Cerebellar cortex (tissue), 1 donor: ENCODE data around the gene CDON.

Experiments used
- DNase-seq: peaks from one replicate; pipeline ENCODE4 v3.0.0-alpha.2; 2015; ENCODE audit warnings: low spot score

Gene CDON

DNA sequence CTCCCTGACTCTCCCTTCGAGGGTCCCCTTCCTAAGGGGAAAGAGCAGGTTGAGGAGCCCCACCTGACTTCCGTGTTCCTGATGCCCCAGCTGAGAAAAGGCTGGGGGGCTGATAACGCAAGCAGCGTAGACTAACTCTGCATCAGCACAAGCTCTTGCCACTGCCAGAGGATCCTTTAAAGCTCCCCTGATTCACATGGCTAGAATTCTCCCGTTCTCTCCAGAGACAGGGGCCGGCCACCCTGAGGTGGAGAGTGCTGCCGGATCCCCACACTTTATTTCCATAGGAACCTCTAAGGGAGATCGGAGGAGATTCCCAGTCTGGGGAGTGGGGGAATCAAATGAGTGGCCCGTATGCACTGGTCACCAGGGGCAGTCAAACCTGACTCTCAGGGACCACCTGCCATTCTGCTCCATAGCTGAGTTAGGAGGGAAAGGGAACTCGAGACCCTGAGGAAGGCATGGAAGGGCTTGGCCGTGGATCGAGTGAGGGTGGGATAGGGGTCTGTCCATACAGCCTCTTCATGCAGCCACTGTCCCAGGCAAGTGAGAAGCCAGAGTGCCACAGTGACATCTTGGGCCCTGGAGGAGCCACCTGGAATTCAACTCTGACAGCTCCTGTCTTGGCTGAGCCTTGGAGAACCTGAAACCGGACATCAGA lies 118.2 kb downstream of the CDON start:
- no peak for DNase-seq

DNA sequence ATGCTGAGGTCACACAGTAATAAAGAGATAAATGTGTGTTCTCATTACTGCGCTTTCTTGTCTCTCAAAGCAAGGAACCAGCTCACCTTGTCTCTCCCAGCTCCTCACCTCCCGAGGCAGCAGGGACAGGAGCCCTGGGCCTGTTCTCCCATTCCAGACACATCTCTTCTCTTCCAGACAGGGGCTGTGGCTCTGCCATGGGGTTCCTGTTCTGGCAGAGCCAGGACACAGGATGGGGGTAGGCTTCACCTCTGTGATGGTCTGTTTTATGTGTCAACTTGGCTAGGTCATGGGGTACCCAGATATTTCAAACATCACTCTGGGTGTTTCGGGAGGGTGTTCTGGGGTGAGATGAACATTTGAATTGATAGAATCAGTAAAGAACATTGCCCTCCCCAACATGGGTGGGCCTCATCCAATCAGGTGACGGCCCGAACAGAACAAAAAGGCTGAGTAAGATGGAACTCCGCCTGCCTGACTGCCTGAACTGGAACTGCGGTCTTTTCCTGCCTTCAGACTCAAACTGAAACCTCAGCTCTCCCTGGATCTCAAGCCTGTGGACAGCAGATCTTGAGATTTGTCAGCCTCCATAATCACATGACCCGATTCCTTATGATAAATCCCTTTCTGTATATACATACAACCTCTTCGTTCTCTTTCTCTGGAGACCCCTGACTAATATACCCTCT lies 118.9 kb downstream of the CDON start:
- no peak for DNase-seq

DNA sequence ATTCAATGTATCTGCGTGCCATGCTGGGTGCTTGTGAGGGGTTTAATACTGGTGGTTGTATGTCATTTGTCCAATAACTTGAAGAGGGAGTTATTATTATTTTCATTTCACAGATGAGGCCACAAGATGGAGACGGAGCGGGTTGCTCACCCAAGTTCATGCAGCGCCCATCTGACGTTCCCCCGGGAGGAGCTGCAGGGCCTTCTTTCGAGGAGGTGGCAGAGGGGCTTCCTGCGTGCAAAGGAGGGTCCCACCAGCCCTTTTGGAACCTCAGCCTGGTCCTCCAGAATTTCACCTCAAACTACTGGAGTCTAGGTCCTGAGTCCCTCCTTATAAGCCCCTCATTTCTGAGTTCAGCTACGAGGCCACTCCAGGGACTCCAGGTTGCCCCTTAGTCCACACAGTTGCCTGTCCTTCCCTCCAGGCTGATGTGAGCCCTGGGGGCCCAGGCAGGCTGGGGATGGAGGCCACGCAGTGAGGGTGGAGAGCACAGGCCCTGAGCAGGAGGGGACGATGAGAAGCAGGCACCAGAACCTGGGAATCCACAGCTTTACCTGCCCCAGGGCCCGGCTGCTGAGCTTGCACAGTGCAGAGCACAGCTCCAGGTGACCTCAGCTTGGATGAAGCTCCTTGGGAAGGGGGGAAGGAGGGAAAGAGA lies 119.8 kb downstream of the CDON start:
- no peak for DNase-seq

DNA sequence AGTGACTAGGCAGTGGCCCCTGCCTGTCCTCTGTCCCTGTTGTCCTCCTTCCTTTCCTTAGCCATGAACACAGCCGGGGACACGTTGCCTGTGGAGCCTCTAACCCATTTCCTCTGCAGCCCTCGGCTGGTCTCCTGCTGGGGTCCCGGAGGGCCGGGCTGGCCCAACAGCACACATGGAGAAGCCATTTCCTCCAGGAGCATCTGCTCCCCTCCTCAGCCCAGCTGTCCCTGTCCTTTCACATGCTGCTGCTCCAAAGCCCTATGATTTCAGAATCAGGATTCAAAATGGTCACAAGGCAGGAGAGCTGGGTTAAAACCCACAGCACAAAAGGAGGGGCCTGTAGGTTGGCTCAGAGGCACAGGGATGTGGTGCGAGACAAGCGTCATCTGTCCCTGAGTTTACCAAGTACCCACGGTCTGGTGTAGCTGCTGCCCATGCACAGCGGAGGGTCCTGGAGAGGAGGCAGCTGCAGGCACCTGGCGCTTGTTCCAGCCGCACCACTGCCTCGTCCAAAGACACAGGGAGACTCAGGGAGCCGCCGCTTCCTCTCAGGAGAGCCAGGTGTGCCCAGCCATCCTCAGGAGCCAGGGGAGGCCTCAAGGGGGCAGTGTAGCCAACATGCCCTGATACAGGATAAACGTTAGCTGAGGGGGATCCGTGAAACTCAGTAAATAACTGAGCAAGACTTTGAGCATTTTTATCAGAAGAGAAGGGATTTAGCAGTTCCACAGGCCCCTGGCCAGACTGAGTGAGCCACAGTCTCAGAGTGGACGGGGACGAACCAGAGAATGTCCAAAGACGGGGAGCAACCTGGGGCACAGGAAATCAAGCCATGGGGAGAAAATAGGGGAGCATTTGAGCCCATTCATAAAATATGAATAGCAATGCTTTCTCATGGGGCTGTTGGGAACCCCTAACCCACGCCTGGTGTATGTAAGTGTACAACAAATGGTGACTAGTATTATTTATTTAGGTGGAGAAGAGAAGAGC lies 120.8 kb downstream of the CDON start:
- peak; percentile 80 for DNase-seq

DNA sequence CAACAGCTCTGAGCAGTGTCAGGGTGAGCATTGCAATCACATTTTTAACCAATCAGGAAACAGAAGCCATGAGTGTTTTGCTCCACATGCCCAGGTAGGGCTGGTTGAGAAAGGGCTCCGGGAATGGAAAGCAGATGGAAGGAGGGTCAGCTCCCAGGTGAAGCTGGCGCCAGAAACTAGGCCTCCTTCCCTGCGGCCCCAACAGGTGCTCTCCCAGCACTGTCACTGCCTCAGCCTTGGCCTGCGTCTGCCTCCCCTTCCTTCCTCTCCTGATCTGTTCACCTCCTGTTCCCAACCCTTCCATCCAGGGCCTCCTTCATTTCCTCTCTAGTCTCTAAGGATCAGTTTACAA lies 121.4 kb downstream of the CDON start:
- DNase-seq = no peak

DNA sequence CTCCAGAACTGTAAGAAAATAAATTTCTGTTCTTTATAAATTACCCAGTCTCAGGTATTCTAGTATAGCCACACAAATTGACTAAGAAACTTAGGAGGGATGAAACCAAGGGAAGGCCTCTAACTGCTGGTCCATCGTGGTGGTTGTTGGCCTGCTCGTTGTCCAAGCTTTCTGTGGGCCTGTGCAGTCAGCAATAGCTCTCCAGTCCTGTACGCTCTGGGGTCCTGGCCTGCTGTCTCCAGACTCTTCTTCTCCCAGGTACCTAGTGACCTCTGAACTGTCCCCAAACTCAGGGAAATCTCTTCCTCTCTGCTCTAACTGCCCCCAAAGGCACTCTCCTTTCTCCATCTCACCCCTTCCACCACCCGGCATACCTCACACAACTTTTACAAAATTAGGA lies 122.5 kb downstream of the CDON start:
- no peak for DNase-seq

DNA sequence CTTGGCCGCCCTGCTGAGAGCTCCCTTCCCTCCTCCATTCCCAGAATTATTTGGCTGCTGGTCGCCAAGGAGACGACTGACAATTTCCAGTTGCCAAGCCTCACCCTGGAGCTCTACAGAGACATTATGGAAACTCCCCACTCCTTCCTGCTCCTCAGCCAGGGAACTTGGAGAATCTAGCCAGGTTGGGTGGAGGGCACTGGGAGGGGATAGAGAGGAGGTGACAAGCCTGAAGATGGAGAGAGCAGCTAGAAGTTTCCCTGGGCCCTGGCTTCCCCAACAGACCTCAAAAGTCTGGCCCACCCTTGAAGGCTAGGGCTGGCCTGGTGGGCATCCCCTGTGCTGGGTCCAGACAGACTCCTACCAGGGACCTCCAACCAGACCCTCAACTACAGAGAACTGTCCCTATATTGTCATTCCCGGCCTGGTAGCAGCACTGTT lies 123.6 kb downstream of the CDON start:
- no peak for DNase-seq

DNA sequence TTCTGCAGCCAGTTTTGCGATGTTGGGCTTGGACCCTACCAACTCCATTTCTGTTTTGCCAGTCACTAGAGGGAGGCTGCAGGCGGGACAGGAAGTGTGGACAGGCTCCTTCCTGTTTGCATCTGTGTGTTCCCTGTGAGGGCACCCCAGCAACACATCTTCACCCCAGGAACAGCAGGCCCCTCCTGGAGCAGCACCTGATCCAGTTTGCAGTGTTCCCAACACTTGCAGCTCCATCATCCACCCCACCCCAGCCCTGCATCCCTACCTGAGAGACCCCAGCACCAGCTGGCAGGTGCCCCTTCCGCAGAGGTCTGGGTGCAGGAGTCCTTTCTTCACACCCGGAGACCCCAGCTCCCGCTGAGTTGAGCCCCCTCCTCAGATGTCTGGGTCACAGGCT lies 124.2 kb downstream of the CDON start:
- no peak for DNase-seq

DNA sequence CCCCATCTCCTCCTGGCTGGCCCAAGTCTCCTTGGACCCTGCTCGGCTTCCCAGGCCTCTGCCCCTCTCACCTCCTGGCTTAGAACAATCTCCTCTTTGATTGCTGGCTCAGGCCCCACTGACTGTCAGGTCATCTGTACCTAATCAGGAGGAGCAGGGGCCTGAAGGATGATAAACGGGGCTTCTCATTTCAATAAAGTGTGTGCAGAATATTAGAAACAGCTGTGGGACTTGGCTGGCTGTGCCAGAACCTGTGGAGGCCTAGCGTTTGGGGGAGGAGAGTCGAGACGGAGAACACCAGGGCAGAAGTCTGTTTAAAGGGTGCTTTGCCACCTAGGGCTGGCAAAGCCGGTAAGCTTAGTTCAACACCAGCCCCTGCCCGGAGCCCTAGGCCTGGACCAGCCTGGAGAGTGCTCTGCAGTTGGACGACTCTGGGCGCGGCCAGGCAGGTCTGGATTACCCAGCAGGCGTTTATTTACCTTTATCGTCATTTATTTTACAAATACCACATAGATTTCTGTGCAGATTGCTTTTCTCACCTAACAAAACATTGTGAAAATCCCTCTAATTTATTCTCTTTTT lies 127.0 kb downstream of the CDON start:
- no peak for DNase-seq

DNA sequence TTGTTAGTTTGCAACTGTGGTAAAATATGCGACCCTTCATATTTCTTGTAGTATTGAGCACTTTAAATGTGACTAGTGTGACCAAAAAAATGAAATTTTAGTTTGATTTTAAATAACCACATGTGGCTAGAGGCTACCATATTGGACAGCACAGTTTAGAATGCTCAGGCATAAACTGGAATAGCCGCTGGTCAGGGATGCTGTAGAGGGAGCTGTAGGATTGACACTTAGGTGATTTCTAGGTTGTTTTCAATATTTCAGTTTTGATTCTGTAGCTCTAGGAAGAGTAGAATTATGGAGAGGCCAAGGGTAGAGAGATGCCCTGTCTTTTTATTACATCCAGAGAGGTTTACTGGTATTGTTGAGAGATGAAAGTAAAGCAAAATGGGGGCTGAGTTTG lies 127.6 kb downstream of the CDON start:
- no peak for DNase-seq

DNA sequence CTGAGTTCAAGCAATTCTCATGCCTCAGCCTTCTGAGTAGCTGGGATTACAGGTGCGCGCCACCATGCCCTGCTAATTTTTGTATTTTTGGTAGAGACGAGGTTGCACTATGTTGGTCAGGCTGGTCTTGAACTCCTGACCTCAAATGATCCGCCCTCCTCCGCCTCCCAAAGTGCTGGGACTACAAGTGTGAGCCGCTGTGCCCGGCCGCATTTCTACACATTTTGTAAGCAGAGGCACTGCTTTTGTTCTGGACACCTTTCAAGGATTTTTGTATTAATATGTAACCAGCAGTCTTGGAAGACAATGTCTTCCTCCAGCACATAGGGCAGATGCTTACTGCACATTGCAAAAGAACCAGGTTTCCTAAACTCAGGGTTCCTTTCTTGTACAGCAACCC lies 128.2 kb downstream of the CDON start:
- DNase-seq = no peak

DNA sequence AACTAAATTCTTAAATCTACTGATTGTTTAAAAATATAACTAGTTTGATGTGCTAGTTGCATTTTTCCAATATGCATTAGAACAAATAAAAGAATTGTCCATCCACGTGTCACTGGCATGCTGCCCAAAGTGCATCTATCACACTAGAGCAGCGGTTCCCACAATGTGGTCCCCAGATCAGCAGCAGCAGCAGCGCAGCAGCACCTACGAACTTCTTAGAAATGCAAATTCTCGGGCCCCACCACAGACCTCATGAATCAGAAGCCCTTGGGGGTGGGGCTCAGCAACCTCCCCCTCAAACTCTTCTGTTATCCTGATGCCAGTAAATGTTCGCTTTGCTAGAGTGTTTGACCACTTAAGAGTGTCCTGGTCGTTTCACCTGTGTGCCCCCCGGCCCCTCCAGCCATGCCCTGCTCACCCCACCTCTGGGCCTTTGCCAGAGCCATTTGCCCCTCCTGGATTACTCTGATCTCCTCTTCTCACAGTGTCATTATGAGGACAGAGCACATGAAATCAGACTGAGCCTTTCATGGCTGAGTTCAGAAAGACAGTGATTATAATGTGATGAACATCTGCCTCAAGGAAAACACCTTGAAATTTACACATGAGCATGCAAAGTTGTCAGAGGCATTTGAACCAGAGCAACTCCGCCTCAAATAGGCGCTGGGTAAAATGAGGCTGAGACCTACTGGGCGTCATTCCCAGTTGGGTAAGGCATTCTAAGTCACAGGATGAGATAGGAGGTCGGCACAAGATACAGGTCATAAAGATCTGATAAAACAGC lies 129.4 kb downstream of the CDON start:
- DNase-seq = no peak

DNA sequence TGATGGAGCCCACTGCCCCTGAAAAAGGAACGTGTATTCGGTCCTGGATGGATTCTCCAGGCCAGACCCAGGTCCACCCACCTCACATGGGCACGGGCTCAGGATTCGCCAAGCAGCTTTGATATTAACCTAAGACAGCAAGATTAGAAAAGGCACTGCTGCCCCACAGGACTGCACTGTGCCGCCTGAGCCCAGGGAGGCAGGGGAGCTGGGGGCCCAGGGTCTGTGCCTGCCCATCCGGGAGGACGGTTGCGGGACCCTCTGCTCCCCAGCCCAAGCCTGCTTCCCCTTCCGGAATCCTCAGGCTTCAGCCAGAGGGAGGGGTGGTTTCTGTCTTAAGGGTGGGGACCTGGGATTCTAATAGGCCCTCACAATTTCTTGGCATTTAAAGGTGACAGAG lies 130.4 kb downstream of the CDON start:
- no peak for DNase-seq

DNA sequence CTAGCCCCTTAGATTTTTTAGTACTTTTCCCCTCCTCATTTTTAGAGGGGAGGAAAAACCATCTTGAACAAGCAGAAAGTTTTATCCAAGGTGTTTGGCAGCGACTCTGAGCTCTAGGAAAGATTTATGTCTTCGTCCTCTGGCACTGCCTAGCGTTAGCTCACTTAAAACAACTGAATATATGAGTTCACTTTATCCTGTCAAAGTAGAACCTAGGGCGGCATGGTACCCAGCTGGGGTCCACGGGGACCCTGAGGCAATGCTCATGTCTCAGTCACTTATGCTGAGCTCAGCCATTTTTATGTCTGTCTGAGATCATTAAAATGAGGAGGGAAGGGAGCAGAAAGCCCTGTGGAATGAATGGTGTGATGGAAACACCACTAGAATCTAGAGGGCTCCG lies 131.0 kb downstream of the CDON start:
- no peak for DNase-seq

DNA sequence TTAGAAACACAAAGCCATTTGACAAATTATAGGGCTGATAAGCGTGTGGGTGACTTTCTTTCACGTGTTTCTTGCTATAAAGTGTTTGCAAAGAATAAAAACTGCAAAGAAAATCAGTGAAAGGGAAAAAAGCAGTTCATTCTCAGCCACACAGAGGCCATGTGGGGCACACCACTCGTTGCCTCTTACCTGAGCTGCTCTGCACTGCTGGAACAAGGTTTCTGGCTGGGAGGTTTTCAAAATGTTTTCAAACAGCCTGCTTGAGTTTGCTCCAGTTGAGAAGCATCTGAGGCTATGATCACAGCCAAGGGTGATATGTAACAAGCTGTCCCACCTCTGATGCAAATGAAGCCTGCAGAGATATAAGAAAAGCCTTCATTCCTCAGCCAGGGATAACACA lies 131.6 kb downstream of the CDON start:
- DNase-seq = no peak

DNA sequence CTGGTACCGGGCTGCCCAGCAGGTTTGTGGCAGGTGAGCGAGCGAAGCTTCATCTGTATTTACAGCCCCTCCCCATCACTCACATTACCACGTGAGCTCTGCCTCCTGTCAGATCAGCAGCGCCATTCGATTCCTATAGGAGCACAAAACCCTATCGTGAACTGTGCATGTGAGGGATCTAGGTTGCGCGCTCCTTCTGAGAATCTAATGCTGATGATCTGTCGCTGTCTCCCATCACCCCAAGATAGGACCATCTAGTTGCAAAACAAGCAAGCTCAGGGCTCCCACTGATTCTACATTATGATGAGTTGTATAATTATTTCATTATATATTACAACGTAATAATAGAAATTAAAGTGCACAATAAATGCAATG lies 132.6 kb downstream of the CDON start:
- DNase-seq = no peak

DNA sequence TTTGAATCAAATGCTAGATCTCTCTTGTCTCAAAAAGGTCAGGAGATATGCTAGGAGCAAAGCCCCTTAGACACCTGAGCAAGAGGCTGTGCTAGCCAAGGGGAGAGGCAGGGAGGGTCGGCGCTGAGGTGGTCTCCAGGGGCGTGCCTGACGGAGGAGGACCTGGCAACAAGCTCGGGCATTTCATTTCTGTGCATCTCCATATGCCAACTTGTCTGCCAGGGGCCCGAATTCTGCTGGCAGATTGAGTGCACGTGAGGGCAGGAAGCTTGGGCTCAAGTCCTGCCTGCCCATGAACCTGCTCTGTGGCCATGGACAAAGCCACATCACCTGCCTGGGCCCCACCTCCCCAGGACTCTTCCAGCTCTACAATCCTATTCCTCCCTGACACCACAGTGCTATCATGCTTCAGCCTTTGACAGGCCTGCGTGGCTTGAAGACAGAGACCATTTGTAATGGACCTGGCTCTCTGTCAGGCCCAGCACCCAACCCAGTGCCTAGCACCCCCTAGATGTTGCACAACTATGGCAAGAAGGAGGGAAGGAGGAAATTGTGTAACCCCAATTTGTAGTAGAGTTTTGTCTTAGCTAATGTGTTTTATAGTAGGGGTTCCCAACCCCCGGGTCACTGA lies 133.1 kb downstream of the CDON start:
- no peak for DNase-seq

DNA sequence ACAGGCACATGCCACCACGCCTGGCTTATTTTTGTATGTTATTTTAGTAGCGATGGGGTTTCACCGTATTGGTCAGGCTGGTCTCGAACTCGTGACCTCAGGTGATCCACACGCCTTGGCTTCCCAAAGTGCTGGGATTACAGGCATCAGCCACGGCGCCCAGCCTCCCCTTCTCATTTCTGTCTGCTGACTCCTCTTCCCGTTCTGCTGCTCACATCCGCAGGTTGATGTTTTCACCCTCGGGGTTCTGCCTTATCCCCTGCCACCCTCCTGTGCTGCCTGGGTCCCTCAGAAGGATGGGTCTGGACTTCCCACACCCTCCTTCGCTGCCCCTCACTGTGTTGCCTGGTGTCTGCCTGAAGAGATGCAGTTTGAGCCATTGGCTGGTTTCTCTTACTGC lies 136.0 kb downstream of the CDON start:
- no peak for DNase-seq

DNA sequence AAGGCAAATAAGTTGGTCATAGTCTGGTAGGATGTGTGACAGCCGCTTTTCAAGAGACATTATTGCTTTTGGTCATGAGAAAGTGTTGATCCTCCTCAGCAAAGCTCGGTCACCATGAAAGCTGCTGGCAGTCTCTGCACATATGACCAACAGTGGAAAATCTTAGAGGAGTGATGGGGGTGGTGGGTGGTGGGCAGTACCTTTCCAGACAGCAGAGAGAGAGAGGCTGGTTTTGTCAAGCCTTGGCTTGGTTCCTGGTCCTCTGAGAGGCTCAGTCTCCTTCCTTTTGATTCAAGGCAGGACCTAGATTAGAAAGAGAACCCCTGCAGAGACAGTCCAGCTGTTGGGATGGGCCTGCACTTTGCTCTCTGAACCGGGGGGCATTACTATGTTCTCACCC lies 136.9 kb downstream of the CDON start:
- no peak for DNase-seq

DNA sequence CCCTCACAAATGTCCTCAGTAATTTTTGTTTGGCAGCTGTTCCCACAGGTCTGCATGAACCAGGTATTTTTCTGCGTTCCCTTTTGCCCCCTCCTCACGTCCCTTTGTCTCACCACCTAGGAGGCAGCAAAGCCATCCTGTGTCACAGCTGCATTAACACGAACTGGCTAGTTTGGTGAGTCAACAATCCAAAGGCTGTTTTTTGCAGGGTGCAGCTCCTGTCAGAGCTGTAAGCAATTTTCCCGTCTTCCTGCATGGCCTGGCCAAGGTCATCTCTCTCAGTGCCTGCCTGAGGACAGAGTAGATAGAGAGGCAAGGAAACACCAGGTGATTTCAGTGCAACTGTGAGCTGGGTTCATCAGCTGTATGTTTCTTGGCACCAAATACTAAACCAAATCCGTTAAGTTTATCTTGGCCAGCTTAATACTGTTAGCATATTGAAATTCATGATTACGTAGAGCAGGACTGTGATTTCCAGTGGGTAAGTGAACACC lies 137.4 kb downstream of the CDON start:
- no peak for DNase-seq
